OCI-LY1 (cell line): ENCODE data around the gene PTGFRN.

ENCODE experiments used
- H2AFZ ChIP-seq: fragments of 200-600 bp; sonication (generic), shearing (Covaris generic); 2 replicates; pipeline ENCODE4 v1.6.0; 2014; ENCODE audit warnings: antibody characterized with exemption, mild to moderate bottlenecking, low read length
- H3F3A ChIP-seq: fragments of 200-600 bp; sonication (generic), shearing (Covaris generic); 2 replicates; pipeline ENCODE4 v1.6.0; 2014; ENCODE audit warnings: mild to moderate bottlenecking, antibody characterized with exemption, low read length, moderate library complexity; ENCODE audit not compliant: insufficient read depth
- H3K27ac ChIP-seq: fragments of 200-600 bp; sonication (generic); 2 replicates; pipeline ENCODE4 v1.5.1; 2014; ENCODE audit warnings: low read length, mixed run types, mild to moderate bottlenecking, low read depth; ENCODE audit not compliant: poor library complexity, severe bottlenecking
- H3K27me3 ChIP-seq: fragments of 200-600 bp; sonication (generic); 2 replicates; pipeline ENCODE4 v1.6.0; 2014; ENCODE audit warnings: antibody characterized with exemption, mild to moderate bottlenecking, low read length, moderate library complexity; ENCODE audit not compliant: insufficient read depth
- H3K36me3 ChIP-seq: fragments of 200-600 bp; sonication (generic); 2 replicates; pipeline ENCODE4 v1.6.1; 2014; ENCODE audit warnings: mild to moderate bottlenecking, antibody characterized with exemption, low read length, moderate library complexity, mixed read lengths; ENCODE audit not compliant: insufficient read depth
- H3K4me1 ChIP-seq: fragments of 200-600 bp; sonication (generic); 2 replicates; pipeline ENCODE4 v1.5.1; 2014; ENCODE audit warnings: mild to moderate bottlenecking, low read length, moderate library complexity; ENCODE audit not compliant: insufficient read depth, severe bottlenecking
- H3K4me2 ChIP-seq: fragments of 200-600 bp; sonication (generic), shearing (Covaris generic); 2 replicates; pipeline ENCODE4 v1.6.1; 2014; ENCODE audit warnings: low read length
- H3K4me3 ChIP-seq: fragments of 200-600 bp; sonication (generic); 2 replicates; pipeline ENCODE4 v1.5.1; 2014; ENCODE audit warnings: low read length, low read depth, mild to moderate bottlenecking, mixed read lengths; ENCODE audit not compliant: poor library complexity, severe bottlenecking
- H3K79me2 ChIP-seq: fragments of 200-600 bp; shearing (Covaris generic); 2 replicates; pipeline ENCODE4 v1.6.1; 2016; ENCODE audit warnings: mixed run types, low read length, mixed read lengths; ENCODE audit not compliant: insufficient read depth
- H3K9ac ChIP-seq: fragments of 200-600 bp; sonication (generic), shearing (Covaris generic); 2 replicates; pipeline ENCODE4 v1.6.1; 2014; ENCODE audit warnings: mild to moderate bottlenecking, low read length, mixed read lengths
- H3K9me2 ChIP-seq: fragments of 200-600 bp; sonication (generic), shearing (Covaris generic); 2 replicates; pipeline ENCODE4 v1.6.1; 2014; ENCODE audit warnings: low read depth, mild to moderate bottlenecking, low read length, mixed read lengths
- H3K9me3 ChIP-seq: fragments of 200-600 bp; shearing (Covaris generic); 2 replicates; pipeline ENCODE4 v1.6.1; 2014; ENCODE audit warnings: low read length, mixed read lengths
- H4K20me1 ChIP-seq: fragments of 200-600 bp; sonication (generic), shearing (Covaris generic); 2 replicates; pipeline ENCODE4 v1.6.0; 2016; ENCODE audit warnings: mild to moderate bottlenecking, low read length; ENCODE audit not compliant: insufficient read depth
- EZH2 ChIP-seq: fragments of 200-600 bp; sonication (generic), shearing (Covaris generic); IDR thresholded peaks from 2 replicates; pipeline ENCODE4 v1.8.0; 2017; ENCODE audit warnings: borderline replicate concordance, mixed run types, mild to moderate bottlenecking, antibody characterized with exemption, low read length, moderate library complexity, mixed read lengths
- TF ChIP-seq, protein P1 (sequence below): fragments of 200-600 bp; sonication (generic), shearing (Covaris generic); IDR thresholded peaks from 2 replicates; pipeline ENCODE4 v1.5.1; 2017; ENCODE audit warnings: mild to moderate bottlenecking, antibody characterized with exemption, low read length, moderate library complexity, mixed read lengths

PTGFRN gene

DNA sequence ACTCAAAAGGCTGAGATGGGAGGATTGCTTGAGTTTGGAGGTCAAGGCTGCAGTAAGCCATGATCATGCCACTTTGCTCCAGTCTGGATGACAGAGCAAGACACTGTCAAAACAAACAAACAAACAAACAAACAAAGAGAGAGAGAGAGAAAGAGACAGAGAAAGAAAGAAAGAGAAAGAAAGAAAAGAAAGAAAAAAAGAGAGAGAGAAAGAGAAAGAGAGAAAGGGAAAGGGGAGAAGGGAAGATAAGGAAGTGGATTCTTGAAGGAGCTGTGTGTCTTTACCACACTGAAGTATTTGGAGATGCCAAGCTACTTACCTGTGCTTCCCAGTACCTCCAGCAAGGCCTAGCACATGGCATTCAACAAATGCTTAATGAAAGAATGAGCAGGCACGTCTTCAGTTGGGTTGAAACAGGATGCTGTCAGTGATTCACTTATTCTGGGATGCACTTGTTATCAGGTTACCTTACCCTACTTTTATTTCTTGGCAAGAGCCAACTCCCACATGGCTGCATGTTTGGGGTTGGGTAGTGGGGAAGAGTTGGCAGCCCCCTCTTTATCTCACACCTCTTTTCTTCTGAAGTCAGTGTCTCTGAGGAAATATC, 120.7 kb downstream of the PTGFRN start:
- H3K79me2 ChIP-seq = no peaks in the 10 kb centered on the region
- TF ChIP-seq, protein P1, sequence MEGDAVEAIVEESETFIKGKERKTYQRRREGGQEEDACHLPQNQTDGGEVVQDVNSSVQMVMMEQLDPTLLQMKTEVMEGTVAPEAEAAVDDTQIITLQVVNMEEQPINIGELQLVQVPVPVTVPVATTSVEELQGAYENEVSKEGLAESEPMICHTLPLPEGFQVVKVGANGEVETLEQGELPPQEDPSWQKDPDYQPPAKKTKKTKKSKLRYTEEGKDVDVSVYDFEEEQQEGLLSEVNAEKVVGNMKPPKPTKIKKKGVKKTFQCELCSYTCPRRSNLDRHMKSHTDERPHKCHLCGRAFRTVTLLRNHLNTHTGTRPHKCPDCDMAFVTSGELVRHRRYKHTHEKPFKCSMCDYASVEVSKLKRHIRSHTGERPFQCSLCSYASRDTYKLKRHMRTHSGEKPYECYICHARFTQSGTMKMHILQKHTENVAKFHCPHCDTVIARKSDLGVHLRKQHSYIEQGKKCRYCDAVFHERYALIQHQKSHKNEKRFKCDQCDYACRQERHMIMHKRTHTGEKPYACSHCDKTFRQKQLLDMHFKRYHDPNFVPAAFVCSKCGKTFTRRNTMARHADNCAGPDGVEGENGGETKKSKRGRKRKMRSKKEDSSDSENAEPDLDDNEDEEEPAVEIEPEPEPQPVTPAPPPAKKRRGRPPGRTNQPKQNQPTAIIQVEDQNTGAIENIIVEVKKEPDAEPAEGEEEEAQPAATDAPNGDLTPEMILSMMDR = no peak
- no peak for TF ChIP-seq EZH2
- no peaks in the 10 kb centered on the region for H3F3A ChIP-seq
- H3K9me3 ChIP-seq = no peaks in the 10 kb centered on the region
- H3K27ac ChIP-seq = no peak overlapping the region
- no peak overlapping the region for H3K9ac ChIP-seq
- H2AFZ ChIP-seq = no peak overlapping the region
- H4K20me1 ChIP-seq = no peaks in the 10 kb centered on the region
- H3K27me3 ChIP-seq = no peaks in the 10 kb centered on the region
- no peaks in the 10 kb centered on the region for H3K9me2 ChIP-seq
- H3K4me2 ChIP-seq = no peak overlapping the region
- no peaks in the 10 kb centered on the region for H3K4me1 ChIP-seq
- H3K4me3 ChIP-seq = no peak overlapping the region
- H3K36me3 ChIP-seq = no peaks in the 10 kb centered on the region

DNA sequence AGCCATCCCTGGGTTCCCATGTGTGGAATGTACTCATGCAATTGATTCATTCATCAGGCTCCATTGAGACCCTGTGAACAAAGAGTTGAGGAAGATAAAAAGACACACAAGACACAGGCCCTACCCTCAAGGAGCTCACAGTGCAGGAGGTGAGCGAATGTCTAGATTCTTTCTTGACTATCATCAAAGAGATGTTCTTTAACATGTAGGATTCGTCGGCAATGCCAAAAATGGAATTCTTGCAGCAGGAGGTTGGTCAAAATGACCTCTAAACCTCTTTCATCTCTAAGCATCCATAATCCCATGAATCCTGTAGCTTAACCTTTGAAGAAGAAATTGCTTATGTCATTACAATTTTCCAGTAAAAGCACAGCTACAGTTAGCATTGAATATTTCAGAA, 122.5 kb downstream of the PTGFRN start:
- Histone ChIP-seq H3F3A (no peaks in the 10 kb centered on the region), H2AFZ (no peak overlapping the region), H3K4me3 (no peak overlapping the region), H3K36me3 (no peaks in the 10 kb centered on the region), H3K79me2 (no peaks in the 10 kb centered on the region), H4K20me1 (no peaks in the 10 kb centered on the region), H3K9me2 (no peaks in the 10 kb centered on the region), H3K27ac (no peak overlapping the region), H3K4me1 (no peaks in the 10 kb centered on the region), H3K27me3 (no peaks in the 10 kb centered on the region), H3K9ac (no peak overlapping the region), H3K4me2 (no peak overlapping the region), H3K9me3 (no peaks in the 10 kb centered on the region)
- TF ChIP-seq, protein P1 = no peak
- no peak for TF ChIP-seq EZH2

DNA sequence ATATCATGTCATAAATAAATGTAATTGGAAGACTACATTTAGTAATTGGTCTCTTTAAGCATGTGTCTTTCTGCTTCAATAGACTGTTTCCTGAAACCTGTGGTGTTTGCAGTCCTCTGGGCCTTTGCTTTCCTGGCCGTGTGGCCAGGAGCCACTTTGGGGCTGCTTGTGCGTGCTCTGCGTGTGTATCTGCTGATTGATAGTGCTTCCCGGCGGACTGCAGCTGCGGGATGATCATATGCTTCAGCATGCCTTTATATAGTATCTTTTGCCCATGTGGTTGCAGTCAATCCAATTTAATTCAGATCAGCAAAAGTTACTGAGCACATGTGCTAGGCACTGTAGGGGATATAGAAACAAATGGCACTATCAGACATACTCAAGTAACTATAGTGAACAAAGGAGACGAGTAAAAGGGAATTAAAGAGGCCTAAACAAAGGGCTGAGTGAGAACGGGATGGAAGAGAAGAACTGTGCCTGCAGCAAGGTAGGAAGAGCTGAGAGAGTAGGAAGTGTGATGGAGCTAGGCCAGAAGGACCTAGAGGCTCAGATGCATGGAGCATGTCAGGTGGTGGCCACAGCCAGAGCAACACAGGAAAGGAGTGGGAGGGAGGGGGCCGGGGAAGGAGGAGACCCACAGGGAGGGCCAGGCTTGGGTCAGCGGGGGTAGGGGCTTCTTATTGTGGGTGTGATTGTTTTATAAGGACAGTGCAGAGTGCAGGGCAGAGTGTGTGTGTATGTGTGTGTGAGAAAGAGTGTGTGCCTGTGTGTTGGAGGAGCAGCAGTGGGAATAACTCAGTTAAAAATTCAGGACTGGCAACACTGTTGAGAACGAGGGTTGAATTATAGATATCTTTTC, 123.2 kb downstream of the PTGFRN start:
- TF ChIP-seq EZH2 = no peak
- TF ChIP-seq, protein P1 = no peak
- no peak overlapping the region for H3K9ac ChIP-seq
- H3K9me3 ChIP-seq = no peaks in the 10 kb centered on the region
- no peak overlapping the region for H3K4me2 ChIP-seq
- H2AFZ ChIP-seq = no peak overlapping the region
- no peaks in the 10 kb centered on the region for H4K20me1 ChIP-seq
- no peaks in the 10 kb centered on the region for H3K79me2 ChIP-seq
- H3K27me3 ChIP-seq = no peaks in the 10 kb centered on the region
- no peaks in the 10 kb centered on the region for H3K4me1 ChIP-seq
- H3K36me3 ChIP-seq = no peaks in the 10 kb centered on the region
- H3F3A ChIP-seq = no peaks in the 10 kb centered on the region
- no peak overlapping the region for H3K27ac ChIP-seq
- no peaks in the 10 kb centered on the region for H3K9me2 ChIP-seq
- no peak overlapping the region for H3K4me3 ChIP-seq
